ENCODE measurements around the gene PNLIPRP2. TPM values are rescaled to one million over a fixed set of nuclear protein-coding genes. Genes with fewer than 3 reads are reported as not detected.
A peak's percentile ranks its signal among the peaks of the same experiment; 100 is the strongest.

PNLIPRP2 gene
- total RNA-seq, 1 donor from 2014 or later: not detected

GRCh38 chr10:116655568-116655967 is 34.8 kb downstream of the PNLIPRP2 start:
- DNase-seq: no peak

GRCh38 chr10:116656044-116656443 is 35.3 kb downstream of the PNLIPRP2 start:
- no peak for DNase-seq

- no peak for DNase-seq
These were observed 37.3 kb downstream of the PNLIPRP2 start for GRCh38 chr10:116657863-116658551.

GRCh38 chr10:116659049-116659670 is 38.4 kb downstream of the PNLIPRP2 start:
- no peak for DNase-seq

- DNase-seq: no peak
These were observed 40.1 kb downstream of the PNLIPRP2 start for GRCh38 chr10:116660860-116661259.

- no peak for DNase-seq
These were observed 42.6 kb downstream of the PNLIPRP2 start for GRCh38 chr10:116663342-116663741.

GRCh38 chr10:116664631-116665030 is 43.9 kb downstream of the PNLIPRP2 start:
- DNase-seq: no peak

GRCh38 chr10:116665541-116666125 is 44.9 kb downstream of the PNLIPRP2 start:
- peak; percentile 88 for DNase-seq

GRCh38 chr10:116667484-116667883 is 46.7 kb downstream of the PNLIPRP2 start:
- DNase-seq: no peak

GRCh38 chr10:116668018-116668417 is 47.3 kb downstream of the PNLIPRP2 start:
- no peak for DNase-seq

- no peak for DNase-seq
These were observed 47.7 kb downstream of the PNLIPRP2 start for GRCh38 chr10:116668446-116668845.

GRCh38 chr10:116669080-116669479 is 48.3 kb downstream of the PNLIPRP2 start:
- DNase-seq: no peak

GRCh38 chr10:116669832-116670644 is 49.3 kb downstream of the PNLIPRP2 start:
- DNase-seq: peak; percentile 32

GRCh38 chr10:116670706-116671105 is 50.0 kb downstream of the PNLIPRP2 start:
- DNase-seq: no peak

- no peak for DNase-seq
These were observed 50.6 kb downstream of the PNLIPRP2 start for GRCh38 chr10:116671274-116671926.

- no peak for DNase-seq
These were observed 52.1 kb downstream of the PNLIPRP2 start for GRCh38 chr10:116672891-116673290.

GRCh38 chr10:116673866-116674265 is 53.1 kb downstream of the PNLIPRP2 start:
- DNase-seq: no peak

- no peak for DNase-seq
These were observed 54.2 kb downstream of the PNLIPRP2 start for GRCh38 chr10:116674901-116675423.

GRCh38 chr10:116676118-116676517 is 55.4 kb downstream of the PNLIPRP2 start:
- DNase-seq: no peak

GRCh38 chr10:116676633-116677032 is 55.9 kb downstream of the PNLIPRP2 start:
- no peak for DNase-seq

- no peak for DNase-seq
These were observed 58.6 kb downstream of the PNLIPRP2 start for GRCh38 chr10:116679351-116679750.

GRCh38 chr10:116683166-116683565 is 62.4 kb downstream of the PNLIPRP2 start:
- DNase-seq: no peak

Data from tongue (tissue), 2 donors.